GM21825 (cell line): Measurements from ENCODE around the gene FAAP100.
"Not testable (repeated sequence)": the region's sequence is repeated elsewhere in the genome, so short reads cannot be mapped to it uniquely, and the experiment has no call there.

Experiments
- ATAC-seq: cut with Tn5 transposase; IDR thresholded peaks from one replicate; pipeline ENCODE4 v1.9.1; 2021; ENCODE audit warnings: mild to moderate bottlenecking, moderate library complexity; ENCODE audit not compliant: unreplicated experiment

The FAAP100 gene, protein sequence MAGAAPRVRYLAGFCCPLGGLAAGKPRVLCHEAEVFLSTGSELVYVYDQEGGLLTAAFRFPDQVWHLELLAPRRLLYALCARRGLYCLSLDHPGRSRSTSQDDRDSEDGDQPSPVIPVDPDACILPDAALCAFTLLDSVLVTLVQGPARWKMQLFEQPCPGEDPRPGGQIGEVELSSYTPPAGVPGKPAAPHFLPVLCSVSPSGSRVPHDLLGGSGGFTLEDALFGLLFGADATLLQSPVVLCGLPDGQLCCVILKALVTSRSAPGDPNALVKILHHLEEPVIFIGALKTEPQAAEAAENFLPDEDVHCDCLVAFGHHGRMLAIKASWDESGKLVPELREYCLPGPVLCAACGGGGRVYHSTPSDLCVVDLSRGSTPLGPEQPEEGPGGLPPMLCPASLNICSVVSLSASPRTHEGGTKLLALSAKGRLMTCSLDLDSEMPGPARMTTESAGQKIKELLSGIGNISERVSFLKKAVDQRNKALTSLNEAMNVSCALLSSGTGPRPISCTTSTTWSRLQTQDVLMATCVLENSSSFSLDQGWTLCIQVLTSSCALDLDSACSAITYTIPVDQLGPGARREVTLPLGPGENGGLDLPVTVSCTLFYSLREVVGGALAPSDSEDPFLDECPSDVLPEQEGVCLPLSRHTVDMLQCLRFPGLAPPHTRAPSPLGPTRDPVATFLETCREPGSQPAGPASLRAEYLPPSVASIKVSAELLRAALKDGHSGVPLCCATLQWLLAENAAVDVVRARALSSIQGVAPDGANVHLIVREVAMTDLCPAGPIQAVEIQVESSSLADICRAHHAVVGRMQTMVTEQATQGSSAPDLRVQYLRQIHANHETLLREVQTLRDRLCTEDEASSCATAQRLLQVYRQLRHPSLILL

DNA sequence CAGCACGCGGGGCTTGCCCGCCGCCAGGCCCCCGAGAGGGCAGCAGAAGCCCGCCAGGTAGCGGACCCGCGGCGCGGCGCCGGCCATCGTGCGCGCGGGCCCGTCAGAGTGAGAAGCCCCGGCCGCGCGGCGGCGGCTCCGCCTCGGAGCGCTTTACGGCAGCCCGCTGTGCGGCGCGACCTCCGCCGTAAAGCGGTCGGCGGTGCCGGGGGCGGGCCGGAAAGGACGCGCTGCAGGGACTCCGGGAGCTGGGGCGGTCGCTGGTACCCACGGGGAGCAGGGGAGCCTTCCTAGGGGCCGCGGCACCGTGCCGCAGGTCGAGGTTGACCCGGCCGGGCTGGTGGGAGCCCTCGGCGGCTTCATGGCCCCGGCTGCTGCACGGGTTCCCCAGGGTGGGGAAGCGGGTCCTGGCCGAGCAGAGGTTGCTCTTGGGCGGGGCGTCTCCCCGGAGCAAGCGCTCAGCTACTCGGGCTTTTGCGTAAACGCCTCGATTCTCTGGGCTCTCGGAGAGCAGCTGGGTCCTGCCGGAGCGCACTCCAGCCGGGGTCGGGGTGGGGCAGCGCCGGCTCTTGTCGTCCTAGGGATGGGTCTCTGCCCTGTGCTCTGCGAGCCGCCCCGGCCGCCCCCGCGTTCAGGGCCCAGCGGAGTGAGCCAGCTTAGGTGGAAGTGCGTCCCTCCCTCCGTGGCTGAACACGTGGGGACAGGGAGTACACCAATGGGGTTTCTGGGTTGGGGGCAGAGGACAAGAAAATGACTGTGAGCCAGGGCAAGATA lies at the start of gene FAAP100:
Gene FAAP100 (minus strand): TSS at position 110 of the 774 bp plus-strand sequence. CDS start 23 bp downstream, at position 87.
- ATAC-seq = peak; percentile 34

DNA sequence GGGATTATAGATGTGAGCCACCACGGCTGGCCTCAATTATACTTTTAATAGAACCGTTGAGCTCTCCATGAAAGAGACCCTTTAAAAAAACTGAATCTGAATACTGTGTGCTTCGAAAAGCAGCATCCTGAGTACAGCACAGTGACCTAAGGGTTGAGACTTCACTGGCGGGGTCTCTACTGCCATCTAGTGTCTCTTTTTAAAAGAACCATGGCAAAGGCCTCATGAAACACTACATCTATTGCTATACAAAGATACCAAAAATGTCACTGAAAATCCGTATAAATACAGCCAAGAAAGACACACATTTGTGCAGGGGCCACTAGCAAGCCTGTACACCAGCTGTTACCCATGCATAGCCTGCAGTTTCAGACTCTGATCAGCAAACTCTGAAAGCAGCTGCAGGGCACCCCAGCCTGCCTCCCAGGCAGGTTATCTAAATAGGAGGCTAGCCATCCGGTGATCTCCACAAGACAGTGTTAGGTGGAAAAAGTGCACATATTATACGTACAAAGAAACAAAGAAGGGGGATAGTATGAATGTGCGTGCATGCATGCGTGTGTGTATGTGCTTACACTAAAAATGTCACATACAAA lies 49.5 kb upstream of the FAAP100 start:
- no peak for ATAC-seq

DNA sequence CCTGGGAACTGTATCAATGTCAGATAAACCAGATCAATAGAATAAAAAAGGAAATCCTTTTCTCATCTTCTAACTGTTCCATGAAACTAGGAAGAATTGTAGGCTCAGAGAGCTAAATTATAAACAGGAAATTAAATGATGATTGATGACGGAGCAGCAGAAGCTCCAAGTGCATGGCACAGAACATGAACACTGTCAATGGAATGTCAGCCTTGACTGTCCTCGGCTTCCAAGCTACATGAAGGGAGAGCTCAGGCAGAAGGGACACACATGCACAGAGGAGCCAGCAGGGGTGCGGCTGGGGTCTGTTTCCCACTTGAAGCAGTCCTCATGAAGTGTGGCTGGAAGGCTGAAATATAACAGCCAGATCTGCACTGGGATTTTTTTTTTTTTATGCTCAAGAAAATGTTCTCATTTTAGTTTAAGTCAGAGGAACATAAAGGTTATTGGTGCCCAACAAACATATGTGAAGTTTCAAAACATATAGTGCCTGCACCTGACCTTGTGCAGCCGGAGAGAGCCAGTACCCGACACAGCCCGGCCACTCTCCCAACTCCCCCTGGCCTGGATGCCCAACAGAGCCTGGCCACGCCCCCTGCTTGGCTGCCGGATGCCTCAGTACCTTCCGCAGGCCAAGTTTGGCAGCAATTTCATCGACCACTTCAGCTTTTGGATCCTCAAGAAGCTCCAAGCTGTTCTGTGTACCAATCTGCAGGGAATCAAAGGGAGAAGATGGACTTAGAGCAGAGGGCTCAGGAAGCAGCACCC lies 47.8 kb upstream of the FAAP100 start:
- no peak for ATAC-seq

DNA sequence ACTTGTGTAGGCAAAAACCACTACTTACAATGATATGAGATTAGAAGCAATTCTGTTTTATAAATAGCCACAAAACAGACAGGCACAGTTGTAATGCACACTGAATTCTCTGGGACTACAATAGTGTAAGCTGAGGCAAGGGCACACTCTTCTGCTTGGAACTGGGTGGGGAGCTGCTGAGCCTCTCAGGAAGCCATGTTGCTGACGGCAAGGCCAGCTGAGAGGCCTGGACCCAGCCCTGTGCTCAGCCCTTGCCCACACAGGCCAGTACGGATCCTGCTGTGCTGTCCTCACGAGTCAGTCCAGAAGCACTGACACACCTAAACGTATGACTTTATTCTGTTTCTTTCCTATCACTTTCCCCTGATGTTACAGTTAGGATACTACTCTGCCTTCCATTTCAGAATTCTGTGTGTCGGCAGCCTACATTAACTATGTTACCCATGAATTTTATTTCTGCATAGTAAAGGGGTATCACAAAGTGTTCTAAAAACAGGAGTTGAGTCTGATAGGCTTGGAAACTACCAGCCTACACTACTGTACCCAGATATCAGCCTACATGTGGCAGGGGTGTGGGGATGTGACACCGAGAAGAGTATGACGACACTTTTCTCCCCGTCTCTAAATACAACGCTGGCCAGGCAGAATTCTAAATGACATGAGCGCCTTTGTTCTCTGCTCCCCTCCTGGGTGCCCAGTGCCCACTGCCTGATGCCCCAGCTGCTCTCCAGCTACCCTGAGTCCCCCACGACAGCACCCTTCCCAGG lies 41.1 kb upstream of the FAAP100 start:
- no peak for ATAC-seq

DNA sequence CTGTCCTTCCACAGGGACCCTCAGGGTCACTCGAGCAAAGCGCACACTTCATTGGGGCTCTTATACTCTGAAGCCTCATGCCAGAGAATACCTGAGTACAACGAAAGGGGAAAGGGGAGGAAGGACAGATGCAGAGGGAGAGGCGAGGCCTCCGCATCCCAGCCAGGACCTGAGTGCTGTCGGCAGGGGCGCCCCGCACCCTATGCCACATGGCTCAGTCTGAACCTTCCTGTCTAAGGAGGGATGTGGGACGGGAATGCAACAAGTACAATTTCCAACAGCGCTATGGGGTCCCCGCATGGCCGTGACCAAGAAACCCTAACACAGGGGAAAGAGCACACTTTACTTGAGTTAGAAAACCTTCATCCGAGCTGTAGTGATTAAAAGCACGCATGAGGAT lies 39.8 kb upstream of the FAAP100 start:
- no peak for ATAC-seq

DNA sequence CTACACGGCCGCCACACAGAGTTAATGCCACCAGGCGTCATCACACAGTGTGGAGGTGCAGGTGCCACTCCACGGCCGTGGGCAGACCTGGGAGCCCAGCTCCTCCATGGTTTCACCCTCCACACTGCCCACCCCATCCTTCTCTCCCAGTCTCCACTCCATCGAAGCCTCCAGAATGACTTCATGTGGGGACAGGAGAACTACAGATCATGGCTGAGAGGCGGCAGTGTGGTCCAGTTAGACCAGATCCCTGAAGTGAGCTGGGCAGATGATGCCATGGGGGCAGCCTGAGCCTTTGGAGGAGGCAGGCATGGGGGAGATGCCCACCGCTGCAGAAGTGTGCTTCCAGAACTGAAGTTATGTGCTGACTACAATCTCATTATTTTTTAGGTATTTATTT lies 38.0 kb upstream of the FAAP100 start:
- no peak for ATAC-seq

DNA sequence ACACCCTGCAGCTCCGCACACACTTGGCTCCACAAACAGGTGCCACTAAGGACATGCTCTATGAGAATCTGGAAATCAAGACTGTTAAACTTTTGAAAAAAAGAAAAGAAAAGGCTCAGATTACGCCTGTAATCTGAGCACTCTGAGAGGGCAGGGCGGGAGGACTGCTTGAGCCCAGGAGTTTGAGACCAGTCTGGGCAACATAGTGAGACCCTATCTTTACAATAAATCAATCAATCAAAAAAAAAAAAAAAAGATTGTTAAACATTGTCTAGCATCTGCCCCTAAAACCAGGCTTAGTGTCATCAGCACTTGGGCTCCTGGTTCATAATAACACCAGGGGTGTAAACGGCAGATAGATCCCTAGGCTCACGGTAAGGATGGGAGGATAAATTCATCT lies 37.5 kb upstream of the FAAP100 start:
- no peak for ATAC-seq

DNA sequence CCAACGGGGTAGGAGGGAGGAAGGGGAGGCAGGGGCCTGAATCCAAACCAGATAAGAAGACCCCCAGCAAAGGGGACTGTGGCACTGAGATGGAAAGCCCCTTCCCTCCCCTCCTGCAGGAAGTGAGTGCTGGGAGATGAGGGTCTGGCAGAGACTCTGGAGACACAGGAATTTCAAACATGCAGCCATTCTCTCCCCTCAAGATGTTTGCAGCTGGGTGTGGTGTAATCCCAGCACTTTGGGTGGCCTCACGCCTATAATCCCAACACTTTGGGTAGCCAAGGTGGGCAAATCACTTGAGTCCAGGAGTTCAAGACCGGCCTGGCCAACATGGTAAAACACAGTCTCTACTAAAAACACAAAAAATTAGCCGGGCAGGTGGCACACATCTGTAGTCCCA lies 33.9 kb upstream of the FAAP100 start:
- ATAC-seq = no peak

DNA sequence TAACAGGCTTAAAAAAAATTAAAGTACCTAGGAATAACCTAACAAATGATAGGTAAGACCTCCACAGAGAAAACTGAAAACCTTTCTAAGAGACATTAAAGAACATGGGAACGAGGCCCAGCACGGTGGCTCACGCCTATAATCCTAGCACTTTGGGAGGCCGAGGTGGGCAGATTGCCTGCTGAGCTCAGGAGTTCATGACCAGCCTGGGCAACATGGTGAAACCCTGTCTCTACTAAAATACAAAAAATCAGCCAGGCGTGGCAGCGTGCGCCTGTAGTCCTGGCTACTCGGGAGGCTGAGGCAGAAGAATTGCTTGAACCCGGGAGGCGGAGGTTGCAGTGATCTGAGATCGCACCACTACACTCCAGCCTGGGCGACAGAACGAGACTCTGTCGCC lies 32.6 kb upstream of the FAAP100 start:
- not testable (repeated sequence) for ATAC-seq

DNA sequence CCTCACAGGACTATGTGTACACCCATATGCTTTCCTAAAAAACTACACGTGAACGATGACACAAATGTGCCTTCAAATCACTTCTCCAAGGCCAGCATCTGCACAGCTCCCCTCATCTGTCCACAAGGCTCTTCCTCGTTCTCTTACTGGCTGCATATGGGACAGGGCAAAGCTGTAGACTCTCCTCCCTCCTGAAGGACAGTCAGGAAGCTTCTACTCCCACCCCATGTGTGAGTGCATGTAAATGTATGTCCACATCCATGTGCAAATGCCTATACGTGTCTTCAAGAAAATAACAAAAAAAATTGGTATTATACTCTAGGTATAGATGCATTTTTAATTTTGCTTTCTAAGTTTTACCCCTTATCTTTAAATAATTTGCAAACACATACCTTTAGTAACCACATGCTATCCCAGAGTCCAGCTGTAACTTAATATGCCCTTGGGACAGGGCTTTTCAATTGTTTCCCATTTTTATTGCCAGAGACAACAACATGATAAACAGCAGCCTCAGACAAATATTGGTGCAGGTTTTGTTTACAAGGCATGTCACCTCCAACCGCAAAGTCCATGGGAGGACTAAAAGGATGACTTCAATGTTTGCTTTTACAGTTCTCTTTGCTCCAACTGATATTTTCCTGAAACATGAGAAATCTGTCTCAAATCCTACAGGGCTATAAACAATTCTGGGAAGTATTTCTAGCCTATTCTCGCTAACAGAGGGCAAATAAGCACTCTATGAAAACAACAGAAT lies 31.6 kb upstream of the FAAP100 start:
- no peak for ATAC-seq

DNA sequence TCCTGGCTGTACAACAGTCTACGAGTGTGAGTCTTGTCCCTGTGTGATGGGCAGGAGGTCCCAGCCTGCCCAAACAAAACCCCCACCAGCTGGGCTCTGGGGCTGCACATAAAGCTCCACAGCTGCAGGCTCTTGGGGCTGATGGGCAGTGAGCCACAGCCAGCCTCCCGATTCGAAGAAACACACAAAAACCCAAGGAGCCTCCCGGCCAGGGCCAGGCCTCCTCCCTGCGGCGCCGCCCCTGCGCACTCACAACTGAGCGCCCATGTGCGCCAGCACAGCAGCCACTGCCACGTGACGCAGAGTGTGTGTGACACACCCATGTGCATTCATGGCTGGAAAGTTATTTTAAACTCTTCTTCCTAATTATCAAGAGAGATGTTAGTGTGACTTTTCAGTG lies 30.6 kb upstream of the FAAP100 start:
- ATAC-seq = no peak

DNA sequence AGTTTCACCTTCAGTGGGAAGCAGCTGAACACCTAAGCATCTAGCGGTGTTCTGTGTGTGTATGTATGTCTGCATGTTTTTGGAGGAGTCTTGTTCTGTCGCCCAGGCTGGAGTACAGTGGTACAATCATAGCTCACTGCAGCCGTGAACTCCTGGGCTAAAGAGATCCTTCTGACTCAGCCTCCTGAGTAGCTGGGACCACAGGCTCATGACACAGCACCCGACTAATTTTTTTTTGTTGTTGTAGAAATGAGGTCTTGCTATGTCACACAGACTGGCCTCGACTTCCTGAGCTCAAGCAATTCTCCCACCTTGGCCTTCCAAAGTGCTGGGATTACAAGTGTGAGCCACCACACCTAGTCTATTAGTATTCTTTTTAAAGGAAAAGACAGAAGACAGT lies 30.2 kb upstream of the FAAP100 start:
- no peak for ATAC-seq

DNA sequence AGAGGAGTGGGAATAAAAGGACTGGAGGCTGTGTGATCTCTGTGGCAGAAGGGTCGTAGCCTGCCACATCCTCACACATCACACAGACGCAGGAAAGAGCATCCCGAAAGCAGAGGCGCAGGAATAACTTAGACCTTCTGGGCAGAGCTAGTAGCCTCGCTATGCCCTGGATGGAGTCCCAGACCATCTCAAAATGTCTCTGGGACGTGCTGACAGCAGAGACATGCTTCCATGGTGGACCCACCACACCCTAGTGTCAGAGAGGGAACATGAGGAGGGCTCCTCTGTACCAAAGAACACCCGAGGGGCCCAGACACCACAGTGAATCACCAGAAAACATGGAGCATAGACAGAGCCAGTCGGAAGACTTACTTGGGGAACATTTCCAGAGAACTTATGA lies 29.6 kb upstream of the FAAP100 start:
- ATAC-seq = no peak

DNA sequence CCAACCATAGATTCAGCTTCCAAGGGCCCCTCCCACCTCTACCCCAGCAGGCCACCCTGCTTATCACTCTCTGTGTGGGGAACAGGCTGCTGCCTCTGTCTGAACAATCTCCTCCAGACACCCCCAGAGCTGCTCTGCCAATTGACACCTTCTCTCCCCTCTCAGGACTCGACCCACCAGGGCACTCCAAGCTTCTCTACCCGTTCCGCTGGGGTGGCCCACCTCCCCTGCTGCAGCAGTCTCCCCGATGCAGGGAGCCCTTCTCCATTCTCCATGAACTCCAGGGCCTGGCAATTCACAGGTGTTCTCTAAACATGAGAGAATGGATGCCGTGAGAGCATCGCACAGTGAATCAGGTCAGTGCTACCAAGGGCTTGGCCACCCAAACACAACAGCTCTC lies 28.3 kb upstream of the FAAP100 start:
- ATAC-seq = no peak

DNA sequence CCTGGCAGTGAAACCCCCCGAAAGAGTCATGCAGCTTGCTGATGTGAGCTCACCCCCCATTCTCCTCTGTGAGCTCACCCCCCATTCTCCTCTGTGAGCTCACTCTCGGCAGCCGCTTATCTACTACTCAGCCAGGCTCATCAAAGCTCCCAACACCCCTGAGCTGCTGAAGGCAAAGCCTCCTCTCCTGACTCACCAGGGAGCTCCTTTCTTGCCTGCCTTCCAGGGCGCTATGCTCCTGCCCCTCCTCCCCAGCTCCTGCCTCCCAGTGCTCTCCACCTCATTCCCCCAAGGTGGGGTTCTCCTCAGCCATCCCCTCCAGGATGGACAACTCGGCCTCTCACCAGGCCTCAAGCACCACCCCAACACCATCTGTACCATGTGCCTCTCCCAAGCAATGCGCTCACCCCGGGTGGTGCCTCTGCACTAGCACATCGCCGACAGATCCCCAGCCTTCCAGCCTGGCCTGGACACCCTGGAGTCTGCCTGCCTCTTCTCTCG lies 27.7 kb upstream of the FAAP100 start:
- ATAC-seq = no peak

DNA sequence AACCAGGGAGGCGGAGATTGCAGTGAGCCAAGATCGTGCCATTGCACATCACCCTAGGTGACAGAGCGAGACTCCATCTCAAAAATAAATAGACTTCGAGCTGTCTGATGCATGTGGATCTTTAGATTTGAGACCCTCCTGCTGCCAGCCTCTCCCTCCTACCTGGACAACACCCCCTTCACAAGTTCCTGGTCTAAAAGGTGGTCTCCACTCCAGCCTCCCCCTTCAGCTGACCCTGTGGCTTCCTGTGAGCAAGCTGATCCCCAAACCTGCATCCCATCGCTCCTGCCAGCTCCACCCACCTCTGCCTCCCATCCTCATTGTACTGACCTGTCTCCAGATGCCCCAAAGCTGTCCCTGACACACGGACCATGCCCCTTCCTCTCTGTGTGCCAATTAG lies 27.1 kb upstream of the FAAP100 start:
- ATAC-seq = no peak

DNA sequence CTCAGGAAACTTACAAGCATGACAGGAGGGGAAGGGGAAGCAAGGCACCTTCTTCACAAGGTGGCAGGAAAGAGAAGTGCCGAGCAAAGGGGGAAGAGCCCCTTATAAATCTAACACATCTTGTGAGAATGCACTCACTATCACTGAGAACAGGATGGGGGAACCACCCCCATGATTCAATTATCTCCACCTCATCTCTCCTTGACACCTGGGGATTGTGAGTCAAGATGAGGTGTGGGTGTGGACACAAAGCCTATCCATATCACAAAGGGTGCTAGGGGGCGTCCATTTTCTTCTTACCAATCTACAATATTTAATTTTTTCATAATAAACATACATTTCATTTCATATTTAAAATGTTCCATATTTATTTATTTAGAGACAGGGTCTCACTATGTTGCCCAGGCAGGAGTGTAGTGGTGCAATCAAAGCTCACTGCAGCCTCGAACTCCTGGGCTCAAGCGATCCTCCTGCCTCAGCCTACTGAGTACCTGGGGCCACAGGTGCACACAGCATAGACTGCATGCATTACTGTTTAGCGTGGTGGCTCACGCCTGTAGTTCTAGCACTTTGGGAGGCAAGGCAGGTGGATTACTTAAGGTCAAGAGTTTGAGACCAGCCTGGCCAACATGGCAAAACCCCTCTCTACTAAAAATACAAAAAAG lies 26.5 kb upstream of the FAAP100 start:
- ATAC-seq = no peak

DNA sequence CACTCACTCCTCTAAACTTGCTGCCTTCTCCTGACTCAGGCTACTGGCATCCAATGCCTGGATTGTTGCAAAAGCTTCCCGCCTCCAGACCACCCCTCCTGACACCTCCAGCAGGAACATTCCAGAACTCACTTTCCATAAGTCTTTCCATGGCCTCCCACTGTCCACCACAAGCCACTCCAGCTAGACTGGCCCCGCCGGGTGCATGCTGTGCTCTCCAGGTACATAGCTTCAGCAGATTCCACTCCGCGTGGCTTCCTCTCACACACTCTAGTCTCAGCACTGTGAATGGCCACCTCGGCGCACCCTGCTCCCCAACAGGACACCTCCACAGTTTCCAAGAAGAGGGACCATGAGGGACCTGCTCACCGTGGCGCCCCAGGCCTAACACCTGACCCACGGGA lies 25.9 kb upstream of the FAAP100 start:
- no peak for ATAC-seq
